PC-3 (cell line): Measurements from ENCODE around the gene TAL1. TPM values are rescaled to one million over a fixed set of nuclear protein-coding genes. Genes with fewer than 3 reads are reported as not detected.

Source experiments
- ATAC-seq: fragments of 200-7000 bp; cut with Tn5 transposase; 2 replicates; pipeline ENCODE4 v1.9.1; 2020; ENCODE audit warnings: mild to moderate bottlenecking, moderate library complexity
- BruUV-seq: library from RNA; stranded (reverse); fragments of 400-500 nt; replicated peaks from 2 replicates; lab custom pipeline; 2021; lab: Mats Ljungman, UMichigan
- CTCF ChIA-PET: fragments of 300-600 bp; sonication (Branson Sonifier 250); formaldehyde crosslinking; loops from one replicate; lab custom pipeline; 2022; ENCODE audit warnings: antibody characterized with exemption; lab: Charles Lee
- POLR2A ChIA-PET: fragments of 300-600 bp; sonication (Branson Sonifier 250); formaldehyde crosslinking; loops from one replicate; lab custom pipeline; 2022; ENCODE audit warnings: antibody characterized with exemption; ENCODE audit not compliant: unreplicated experiment; lab: Charles Lee
- DNase-seq: peaks from one replicate; pipeline ENCODE4 v3.0.0-alpha.2; 2015
- H2AFZ ChIP-seq: fragments of 300-600 bp; sonication (generic); 2 replicates; pipeline ENCODE4 v1.6.0; 2016; ENCODE audit warnings: antibody characterized with exemption, low read length
- H3F3A ChIP-seq: fragments of 300-600 bp; sonication (generic); one replicate; pipeline ENCODE4 v1.6.0; 2017; ENCODE audit warnings: antibody characterized with exemption, low read length, control low read depth, mild to moderate bottlenecking; ENCODE audit not compliant: unreplicated experiment
- H3K27ac ChIP-seq: fragments of 300-600 bp; sonication (generic); 2 replicates; pipeline ENCODE4 v1.5.1; 2016; ENCODE audit warnings: mild to moderate bottlenecking, low read length
- H3K27me3 ChIP-seq: fragments of 300-600 bp; sonication (generic); 2 replicates; pipeline ENCODE4 v1.6.1; 2016; ENCODE audit warnings: low read length, mixed read lengths
- H3K36me3 ChIP-seq: fragments of 300-600 bp; sonication (generic); 2 replicates; pipeline ENCODE4 v1.6.1; 2016; ENCODE audit warnings: low read depth, mixed run types, low read length, mixed read lengths
- H3K4me1 ChIP-seq: fragments of 300-600 bp; sonication (generic); 2 replicates; pipeline ENCODE4 v1.5.1; 2016; ENCODE audit warnings: low read length; ENCODE audit not compliant: insufficient read depth
- H3K4me2 ChIP-seq: fragments of 300-600 bp; sonication (generic); 2 replicates; pipeline ENCODE4 v1.6.0; 2016; ENCODE audit warnings: low read length
- H3K4me3 ChIP-seq: fragments of 300-600 bp; sonication (generic); 2 replicates; pipeline ENCODE4 v1.5.1; 2016; ENCODE audit warnings: mild to moderate bottlenecking, low read length, mixed read lengths
- H3K79me2 ChIP-seq: fragments of 300-600 bp; sonication (generic); 2 replicates; pipeline ENCODE4 v1.6.1; 2017; ENCODE audit warnings: low read length, mixed read lengths
- H3K9ac ChIP-seq: fragments of 300-600 bp; sonication (generic); 2 replicates; pipeline ENCODE4 v1.6.0; 2016; ENCODE audit warnings: mild to moderate bottlenecking, low read length
- H3K9me2 ChIP-seq: fragments of 300-600 bp; sonication (generic); replicated peaks from 2 replicates; pipeline ENCODE4 v1.6.1; 2016; ENCODE audit warnings: mixed run types, low read length, mixed read lengths
- H3K9me3 ChIP-seq: fragments of 300-600 bp; sonication (generic); 2 replicates; pipeline ENCODE4 v1.6.1; 2016; ENCODE audit warnings: low read length, mixed read lengths
- H4K20me1 ChIP-seq: fragments of 300-600 bp; sonication (generic); 2 replicates; pipeline ENCODE4 v1.6.1; 2016; ENCODE audit warnings: low read length, mixed read lengths
- EZH2 ChIP-seq: fragments of 300-600 bp; sonication (generic); IDR thresholded peaks from one replicate; pipeline ENCODE4 v1.6.1; 2017; ENCODE audit warnings: antibody characterized with exemption, mild to moderate bottlenecking, low read length; ENCODE audit not compliant: unreplicated experiment
- EZH2phosphoT487 ChIP-seq: fragments of 300-600 bp; sonication (generic); IDR thresholded peaks from 2 replicates; pipeline ENCODE4 v1.6.1; 2018; ENCODE audit warnings: mild to moderate bottlenecking, antibody characterized with exemption, low read length, borderline replicate concordance
- intact Hi-C: fragments of 100-400 bp; cut with micrococcal nuclease; formaldehyde crosslinking; loops from 2 replicates; pipeline ENCODE4 v1.9.0; 2023
- total RNA-seq: library from RNA; depleted of rRNA; stranded (reverse); fragments of >200 nt; gene quantifications from 2 replicates; pipeline ENCODE4 v1.2.3, GENCODE V29; 2014
- TF ChIP-seq, protein P1 (sequence below): fragments of 300-600 bp; sonication (generic); conservative IDR thresholded peaks from 2 replicates; pipeline ENCODE4 v1.5.1; 2017; ENCODE audit warnings: antibody characterized with exemption, low read depth, mild to moderate bottlenecking, low read length

Gene TAL1
- total RNA-seq, 1 experiment from 2014 or later: not detected

DNA sequence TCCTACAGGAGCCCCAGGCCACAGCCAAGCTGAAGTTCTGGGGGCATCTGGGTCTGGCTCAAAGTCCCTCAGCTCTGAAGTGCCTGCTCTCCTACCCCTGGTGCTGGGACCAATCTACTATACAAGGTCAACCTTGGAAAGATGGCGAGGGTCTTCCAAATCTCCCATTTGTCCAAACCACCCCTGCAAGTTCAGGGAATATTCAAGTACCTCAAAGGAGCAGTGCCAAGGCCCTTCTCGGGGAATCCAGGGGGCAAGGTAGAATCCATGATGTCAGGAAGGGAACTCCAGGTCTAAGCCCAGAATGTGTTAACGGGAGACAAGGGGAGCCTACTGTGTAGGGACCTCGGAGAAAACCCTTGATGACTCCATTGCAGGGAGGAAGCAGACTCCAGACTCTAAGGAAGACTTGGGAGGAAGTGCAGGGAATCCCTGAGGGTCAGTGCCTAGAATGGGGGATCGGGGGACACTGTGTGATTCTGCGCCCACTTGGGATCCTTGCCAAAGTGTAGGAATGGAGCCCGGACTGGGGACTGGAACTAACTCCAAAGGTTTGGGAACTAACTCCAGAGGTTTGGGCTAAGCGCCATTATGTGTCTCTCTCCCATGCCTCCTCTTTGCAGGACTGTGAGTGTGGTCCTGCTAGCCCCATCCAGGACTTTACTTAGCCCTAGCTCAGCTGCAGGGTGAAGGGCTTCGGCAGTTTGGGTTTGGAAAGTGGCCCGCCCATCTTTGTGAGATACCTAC lies 8.7 kb downstream of the TAL1 start:
- H3K9ac ChIP-seq: no peak overlapping the region
- ChIA-PET POLR2A (no interaction called here), CTCF (no interaction called here)
- H3K27ac ChIP-seq: no peak overlapping the region
- TF ChIP-seq, protein P1, sequence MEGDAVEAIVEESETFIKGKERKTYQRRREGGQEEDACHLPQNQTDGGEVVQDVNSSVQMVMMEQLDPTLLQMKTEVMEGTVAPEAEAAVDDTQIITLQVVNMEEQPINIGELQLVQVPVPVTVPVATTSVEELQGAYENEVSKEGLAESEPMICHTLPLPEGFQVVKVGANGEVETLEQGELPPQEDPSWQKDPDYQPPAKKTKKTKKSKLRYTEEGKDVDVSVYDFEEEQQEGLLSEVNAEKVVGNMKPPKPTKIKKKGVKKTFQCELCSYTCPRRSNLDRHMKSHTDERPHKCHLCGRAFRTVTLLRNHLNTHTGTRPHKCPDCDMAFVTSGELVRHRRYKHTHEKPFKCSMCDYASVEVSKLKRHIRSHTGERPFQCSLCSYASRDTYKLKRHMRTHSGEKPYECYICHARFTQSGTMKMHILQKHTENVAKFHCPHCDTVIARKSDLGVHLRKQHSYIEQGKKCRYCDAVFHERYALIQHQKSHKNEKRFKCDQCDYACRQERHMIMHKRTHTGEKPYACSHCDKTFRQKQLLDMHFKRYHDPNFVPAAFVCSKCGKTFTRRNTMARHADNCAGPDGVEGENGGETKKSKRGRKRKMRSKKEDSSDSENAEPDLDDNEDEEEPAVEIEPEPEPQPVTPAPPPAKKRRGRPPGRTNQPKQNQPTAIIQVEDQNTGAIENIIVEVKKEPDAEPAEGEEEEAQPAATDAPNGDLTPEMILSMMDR: no peak
- TF ChIP-seq EZH2phosphoT487 (no peak), EZH2 (no peak)
- H3K4me3 ChIP-seq: no peak overlapping the region
- no peaks in the 10 kb centered on the region for H3K36me3 ChIP-seq
- intact Hi-C loops: no loop called here
- DNase-seq (no peak), ATAC-seq (no peak)
- no peak overlapping the region for H2AFZ ChIP-seq
- no peak overlapping the region for H3K4me2 ChIP-seq
- H3K9me3 ChIP-seq: no peaks in the 10 kb centered on the region
- peaks cover 56% of the 10 kb centered on the region for H3K27me3 ChIP-seq
- no peaks in the 10 kb centered on the region for H3K4me1 ChIP-seq
- no peaks in the 10 kb centered on the region for H3K79me2 ChIP-seq
- no peaks in the 10 kb centered on the region for H3F3A ChIP-seq
- H3K9me2 ChIP-seq: no peaks in the 10 kb centered on the region
- no peaks in the 10 kb centered on the region for H4K20me1 ChIP-seq
- BruUV-seq: no TSS peak

DNA sequence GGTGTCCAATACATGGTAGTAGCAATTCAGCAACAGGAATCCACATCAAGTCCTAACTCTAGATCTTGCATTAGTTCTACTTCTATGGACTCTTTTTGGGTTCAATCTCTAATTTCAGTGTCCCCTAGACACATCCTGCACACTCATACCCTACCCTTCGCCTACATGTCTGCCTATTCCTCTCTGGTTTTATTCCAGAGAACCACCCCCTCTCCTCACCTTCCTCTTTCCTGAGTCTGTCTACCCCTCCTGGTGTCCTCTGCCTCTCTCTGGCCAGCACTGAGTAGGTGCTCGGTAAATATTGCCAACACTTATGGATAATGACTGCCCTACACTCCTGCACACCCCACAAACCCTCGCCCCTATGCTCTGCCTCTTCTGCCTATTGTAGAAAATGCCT lies 9.5 kb downstream of the TAL1 start:
- Histone ChIP-seq H3K36me3 (no peaks in the 10 kb centered on the region), H3K4me1 (no peaks in the 10 kb centered on the region), H3K9ac (no peak overlapping the region), H3F3A (no peaks in the 10 kb centered on the region), H3K4me3 (no peak overlapping the region), H3K4me2 (no peak overlapping the region), H3K9me3 (no peaks in the 10 kb centered on the region), H3K9me2 (no peaks in the 10 kb centered on the region), H4K20me1 (no peaks in the 10 kb centered on the region), H2AFZ (no peak overlapping the region), H3K27ac (no peak overlapping the region), H3K79me2 (no peaks in the 10 kb centered on the region), H3K27me3 (peaks cover 50% of the 10 kb centered on the region)
- TF ChIP-seq, protein P1: no peak
- TF ChIP-seq EZH2phosphoT487 (no peak), EZH2 (no peak)
- ATAC-seq: no peak
- CTCF ChIA-PET: no interaction called here
- no peak for DNase-seq
- intact Hi-C loops: no loop called here
- BruUV-seq: no TSS peak
- POLR2A ChIA-PET: no interaction called here

DNA sequence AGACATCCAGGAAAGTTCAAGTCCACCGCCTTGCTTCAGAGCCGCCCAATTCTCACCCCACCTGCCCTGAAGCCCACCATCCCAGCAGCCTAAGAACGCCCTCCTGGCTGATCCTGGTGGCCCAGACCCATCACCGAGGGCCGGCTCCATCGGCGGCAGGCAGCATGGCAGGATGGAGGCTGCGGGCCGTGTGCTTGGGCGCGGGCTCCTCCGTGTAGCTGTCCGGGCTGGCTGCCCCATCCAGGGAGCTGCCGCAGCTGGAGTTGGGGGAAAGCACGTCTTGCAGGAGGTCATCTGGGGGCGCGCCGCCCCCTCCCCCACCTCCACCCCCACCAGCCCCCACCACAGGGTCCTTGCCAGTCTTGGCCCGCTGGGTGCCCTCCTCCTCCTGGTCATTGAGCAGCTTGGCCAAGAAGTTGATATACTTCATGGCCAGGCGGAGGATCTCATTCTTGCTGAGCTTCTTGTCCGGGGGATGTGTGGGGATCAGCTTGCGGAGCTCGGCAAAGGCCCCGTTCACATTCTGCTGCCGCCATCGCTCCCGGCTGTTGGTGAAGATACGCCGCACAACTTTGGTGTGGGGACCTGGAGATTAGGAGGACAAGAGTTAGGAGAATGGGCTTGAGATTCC lies 12.3 kb downstream of the TAL1 start:
- POLR2A ChIA-PET: no interaction called here
- Histone ChIP-seq H3K4me1 (no peaks in the 10 kb centered on the region), H3K9me2 (no peaks in the 10 kb centered on the region), H3K4me2 (no peak overlapping the region), H3K9me3 (no peaks in the 10 kb centered on the region), H3K4me3 (no peak overlapping the region), H3K27ac (no peak overlapping the region), H3K9ac (no peak overlapping the region), H3F3A (no peaks in the 10 kb centered on the region), H4K20me1 (no peaks in the 10 kb centered on the region), H3K36me3 (no peaks in the 10 kb centered on the region), H3K79me2 (no peaks in the 10 kb centered on the region), H3K27me3 (peaks cover 28% of the 10 kb centered on the region), H2AFZ (no peak overlapping the region)
- no peak for DNase-seq
- TF ChIP-seq EZH2phosphoT487 (no peak), EZH2 (no peak)
- TF ChIP-seq, protein P1: no peak
- no peak for ATAC-seq
- no TSS peak for BruUV-seq
- intact Hi-C loops: no loop called here
- CTCF ChIA-PET: no interaction called here
